Naive thymus-derived CD8-positive, alpha-beta T cell (primary cell): ENCODE results near the gene LMTK3. TPM values are rescaled to one million over a fixed set of nuclear protein-coding genes. Genes with fewer than 3 reads are reported as not detected.
"Not testable (repeated sequence)": the region's sequence is repeated elsewhere in the genome, so short reads cannot be mapped to it uniquely, and the experiment has no call there.

Source experiments
- ATAC-seq, 2 donors: fragments of 150-1000 bp; cut with Tn5 transposase in 1 of 2; sonication (Bioruptor Pico), chemical (Tn5 transposase) in 1 of 2; 1 replicate in 1 of 2; 2 replicates in 1 of 2; pipeline ENCODE4 v1.10.0; 2021; ENCODE audit warnings: mild to moderate bottlenecking in 2 of 2, moderate library complexity in 2 of 2
- POLR2A ChIA-PET: fragments of 350-600 bp; sonication (Branson Sonifier 250); formaldehyde crosslinking; loops from one replicate; lab custom pipeline; 2021; ENCODE audit warnings: antibody characterized with exemption; lab: Charles Lee
- DNase-seq, 10 donors: peaks; one replicate each; pipeline versions ENCODE4 v3.0.0 to v3.0.0-alpha.2; 2020 to 2022
- H3K27ac Mint-ChIP-seq, 10 donors: one replicate each; pipeline ENCODE4 v1.8.0; 2020 to 2022; ENCODE audit warnings: mild to moderate bottlenecking in 10 of 10, mixed read lengths in 10 of 10, moderate library complexity in 4 of 10, inconsistent platforms in 1 of 10
- H3K27me3 Mint-ChIP-seq, 5 donors: one replicate each; pipeline ENCODE4 v1.8.0; 2021 to 2022; ENCODE audit warnings: mixed read lengths in 5 of 5
- H3K36me3 Mint-ChIP-seq, 3 donors: one replicate each; pipeline ENCODE4 v1.8.0; 2020 to 2022; ENCODE audit warnings: mixed read lengths in 3 of 3, mild to moderate bottlenecking in 2 of 3, inconsistent platforms in 1 of 3
- H3K4me1 Mint-ChIP-seq, 4 donors: one replicate each; pipeline ENCODE4 v1.8.0; 2021 to 2022; ENCODE audit warnings: mixed read lengths in 4 of 4
- H3K4me3 Mint-ChIP-seq, 10 donors: one replicate each; pipeline ENCODE4 v1.8.0; 2020 to 2022; ENCODE audit warnings: mild to moderate bottlenecking in 10 of 10, mixed read lengths in 10 of 10, moderate library complexity in 6 of 10, inconsistent platforms in 1 of 10
- H3K9me3 Mint-ChIP-seq, 9 donors: one replicate each; pipeline ENCODE4 v1.8.0; 2020 to 2022; ENCODE audit warnings: mixed read lengths in 9 of 9, mild to moderate bottlenecking in 3 of 9, inconsistent platforms in 1 of 9, moderate library complexity in 1 of 9
- polyA plus RNA-seq, 3 donors: library from polyadenylated mRNA; unstranded; fragments of 300-500 nt; fragmentation: Illumina TruSeq; gene quantifications; one replicate each; pipeline ENCODE4 v1.2.3, GENCODE V29; 2021
- total RNA-seq, 8 experiments: library from RNA in 2 of 8; stranded (reverse) in 2 of 8; gene quantifications; one replicate each; pipeline ENCODE4 v1.2.3 and lab custom pipeline; 2021 to 2026

The LMTK3 gene
- total and polyA plus RNA-seq, 5 experiments from 2014 or later: 0.15 to 21.5 (median 21.4) TPM; not detected in 2

GRCh38 chr19:48530066-48530720 is 18.6 kb upstream of the LMTK3 start:
- POLR2A ChIA-PET: interaction anchor here (0.6 kb wide), 1 partner anchor 72 kb away, joined by 3 read pairs; no protein-coding TSS in a partner anchor
- Mint-ChIP-seq H3K27ac (no peak overlapping the region), H3K27me3 (peaks cover 0 to 7% (median 1%) of the 10 kb centered on the region in 5 donors), H3K9me3 (peaks cover 0 to 42% (median 12%) of the 10 kb centered on the region in 9 donors), H3K4me1 (no peaks in the 10 kb centered on the region), H3K4me3 (no peak overlapping the region), H3K36me3 (peaks cover 0 to 14% (median 10%) of the 10 kb centered on the region in 3 donors)
- DNase-seq (no peak), ATAC-seq (no peak)

DNA sequence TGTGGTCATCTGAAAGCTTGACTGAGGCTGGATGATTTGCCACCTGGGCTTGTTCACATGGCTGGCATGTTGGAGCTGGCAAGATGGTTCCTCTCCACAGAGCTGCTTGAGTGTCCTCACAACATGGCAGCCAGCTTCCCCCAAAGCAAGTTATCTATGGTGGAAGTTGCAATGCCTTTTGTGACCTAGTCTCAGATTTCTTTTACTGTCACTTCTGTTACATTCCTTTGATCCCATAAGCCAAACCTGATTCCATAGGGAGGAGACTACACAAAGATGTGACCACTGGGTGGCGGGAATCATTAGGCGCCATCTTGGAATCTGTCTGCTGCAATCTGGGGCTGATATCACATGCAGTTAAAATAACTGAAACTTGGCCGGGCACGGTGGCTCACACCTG is 17.5 kb upstream of the LMTK3 start:
- POLR2A ChIA-PET: no interaction called here
- peaks cover 0 to 12% (median 3%) of the 10 kb centered on the region in 5 donors for H3K27me3 Mint-ChIP-seq
- H3K36me3 Mint-ChIP-seq: peaks cover 0 to 17% (median 12%) of the 10 kb centered on the region in 3 donors
- no peak for ATAC-seq
- no peak for DNase-seq
- no peak overlapping the region for H3K27ac Mint-ChIP-seq
- peaks cover 0 to 45% (median 14%) of the 10 kb centered on the region in 9 donors for H3K9me3 Mint-ChIP-seq
- H3K4me3 Mint-ChIP-seq: no peak overlapping the region
- no peaks in the 10 kb centered on the region for H3K4me1 Mint-ChIP-seq

DNA sequence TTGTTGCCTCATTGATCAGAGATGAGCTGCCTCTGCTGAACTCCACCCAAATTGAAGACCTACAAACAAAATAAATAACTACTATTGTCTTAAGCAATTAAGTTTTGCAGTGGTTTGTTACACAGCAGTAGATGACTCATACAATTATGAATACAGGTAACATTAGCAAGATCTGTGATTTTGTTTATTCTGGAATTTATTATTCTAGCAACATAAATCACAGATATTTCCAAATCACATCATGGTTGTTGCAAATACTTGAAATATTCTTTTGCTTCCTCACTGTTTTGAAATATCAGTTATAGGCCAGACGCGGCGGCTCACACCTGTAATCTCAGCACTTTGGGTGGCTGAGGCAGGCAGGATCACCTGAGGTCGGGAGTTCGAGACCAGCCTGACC is 13.1 kb upstream of the LMTK3 start:
- POLR2A ChIA-PET: no interaction called here
- no peak for ATAC-seq
- Mint-ChIP-seq H3K36me3 (peaks cover 0 to 19% (median 14%) of the 10 kb centered on the region in 3 donors), H3K4me1 (peaks cover 0 to 2% (median 0%) of the 10 kb centered on the region in 4 donors), H3K27ac (no peak overlapping the region), H3K27me3 (peaks cover 0 to 8% (median 4%) of the 10 kb centered on the region in 5 donors), H3K4me3 (no peak overlapping the region), H3K9me3 (peaks cover 0 to 41% (median 16%) of the 10 kb centered on the region in 9 donors)
- DNase-seq: no peak

DNA sequence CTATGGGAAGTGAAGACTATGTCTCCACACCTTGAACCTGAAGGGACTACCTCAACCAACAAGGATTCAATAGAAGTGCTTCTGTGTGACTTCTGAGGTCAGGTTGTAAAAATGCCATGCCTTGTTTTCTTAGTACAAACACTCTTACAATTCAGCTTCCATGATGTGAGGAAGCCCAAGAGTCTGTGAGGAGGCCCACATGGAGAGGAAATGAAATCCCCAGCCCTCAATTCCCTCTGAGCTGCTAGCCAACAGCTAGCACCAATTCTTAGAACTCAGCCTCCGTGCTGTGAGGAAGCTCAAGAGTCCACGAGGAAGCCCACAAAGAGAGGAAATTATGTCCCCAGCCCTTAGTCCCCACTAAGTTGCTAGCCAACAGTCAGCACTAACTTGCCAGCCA is 12.6 kb upstream of the LMTK3 start:
- peaks cover 0 to 36% (median 16%) of the 10 kb centered on the region in 9 donors for H3K9me3 Mint-ChIP-seq
- H3K4me1 Mint-ChIP-seq: peaks cover 0 to 2% (median 0%) of the 10 kb centered on the region in 4 donors
- H3K27ac Mint-ChIP-seq: no peak overlapping the region
- peaks cover 0 to 8% (median 4%) of the 10 kb centered on the region in 5 donors for H3K27me3 Mint-ChIP-seq
- H3K4me3 Mint-ChIP-seq: no peak overlapping the region
- no peak for DNase-seq
- no peak for ATAC-seq
- POLR2A ChIA-PET: no interaction called here
- peaks cover 0 to 19% (median 14%) of the 10 kb centered on the region in 3 donors for H3K36me3 Mint-ChIP-seq

DNA sequence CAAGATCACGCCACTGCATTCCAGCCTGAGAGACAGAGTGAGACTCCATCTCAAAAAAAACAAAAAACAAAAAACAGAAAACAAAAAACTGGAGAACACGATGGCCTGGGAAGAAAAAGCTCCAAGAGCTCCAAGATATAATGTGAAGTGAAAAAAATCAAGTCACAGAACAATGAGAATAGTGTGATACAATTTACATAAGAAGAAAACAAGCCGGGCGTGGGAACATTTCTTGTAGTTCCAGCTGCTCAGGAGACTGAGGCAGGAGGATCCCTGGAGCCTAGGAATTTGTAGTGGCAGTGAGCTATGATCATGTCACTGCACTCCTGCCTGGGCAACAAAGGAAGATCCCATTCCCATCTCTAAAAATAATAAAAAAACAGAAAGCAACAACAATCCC is 8.5 kb upstream of the LMTK3 start:
- Mint-ChIP-seq H3K36me3 (peaks cover 0 to 5% (median 4%) of the 10 kb centered on the region in 3 donors), H3K9me3 (peaks cover 0 to 9% (median 4%) of the 10 kb centered on the region in 9 donors), H3K27me3 (peaks cover 0 to 8% (median 4%) of the 10 kb centered on the region in 5 donors), H3K4me3 (no peak overlapping the region), H3K4me1 (peaks cover 0 to 2% (median under 1%) of the 10 kb centered on the region in 4 donors), H3K27ac (no peak overlapping the region)
- POLR2A ChIA-PET: interaction anchor here (0.6 kb wide), 1 partner anchor 75 kb away, joined by 3 read pairs; no protein-coding TSS in a partner anchor
- DNase-seq (no peak), ATAC-seq (no peak)

- H3K27me3 Mint-ChIP-seq, H3K36me3 Mint-ChIP-seq, ATAC-seq, H3K27ac Mint-ChIP-seq, H3K4me1 Mint-ChIP-seq, H3K4me3 Mint-ChIP-seq, DNase-seq, H3K9me3 Mint-ChIP-seq: not testable (repeated sequence)
- POLR2A ChIA-PET: interaction anchor here (0.7 kb wide), 1 partner anchor 44 kb away, joined by 4 read pairs; no protein-coding TSS in a partner anchor
Observed at GRCh38 chr19:48519426-48519825, 7.8 kb upstream of the LMTK3 start.

DNA sequence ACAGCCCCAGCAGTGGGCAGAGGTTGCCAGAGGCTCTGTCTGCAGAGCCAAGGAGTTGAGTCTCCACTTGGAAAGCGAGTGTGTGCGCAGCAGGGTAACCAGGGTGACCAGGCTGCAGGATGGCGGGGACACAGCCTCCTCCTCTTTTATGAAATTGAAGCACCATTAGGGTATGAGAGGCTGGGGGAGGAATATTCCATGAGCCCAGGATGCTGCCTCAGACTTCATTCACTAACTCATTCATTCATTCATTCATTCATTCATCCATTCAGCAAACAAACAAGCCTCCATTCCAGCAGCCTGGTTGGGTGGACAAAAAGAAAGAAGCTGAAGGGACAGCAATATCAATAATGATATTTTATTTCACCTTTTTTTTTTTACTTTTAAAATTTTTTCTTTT is 6.6 kb upstream of the LMTK3 start:
- Mint-ChIP-seq H3K4me3 (no peak overlapping the region), H3K4me1 (peaks cover 2 to 7% (median 4%) of the 10 kb centered on the region in 4 donors), H3K36me3 (no peaks in the 10 kb centered on the region), H3K27me3 (no peaks in the 10 kb centered on the region), H3K27ac (no peak overlapping the region), H3K9me3 (no peaks in the 10 kb centered on the region)
- POLR2A ChIA-PET: interaction anchor here (0.7 kb wide), 1 partner anchor 49 kb away, joined by 3 read pairs; no protein-coding TSS in a partner anchor
- DNase-seq (no peak), ATAC-seq (no peak)

DNA sequence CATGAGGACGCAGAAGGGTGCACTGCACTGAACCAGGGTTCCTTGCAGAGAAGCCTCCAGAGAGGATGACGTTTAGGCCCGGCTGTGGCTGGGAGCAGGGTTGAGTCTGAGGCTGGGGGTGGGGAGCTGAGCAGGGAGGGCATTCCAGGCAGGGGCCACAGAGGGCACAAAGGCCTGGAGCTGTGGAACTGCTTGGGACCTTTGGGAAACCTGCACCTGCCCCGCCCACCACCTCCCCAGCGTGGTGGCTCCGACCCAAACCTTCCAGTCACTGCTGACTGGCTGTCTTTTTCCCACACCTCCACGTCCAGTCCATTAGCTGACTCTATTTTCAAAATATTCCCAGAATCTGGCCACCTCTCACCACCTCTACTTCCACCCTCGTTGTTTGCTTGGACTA is 4.9 kb upstream of the LMTK3 start:
- POLR2A ChIA-PET: no interaction called here
- peaks cover 2 to 7% (median 4%) of the 10 kb centered on the region in 4 donors for H3K4me1 Mint-ChIP-seq
- H3K4me3 Mint-ChIP-seq: peak overlapping the region in 1 of 10 donors; percentile 11
- peak overlapping the region in 3 of 10 donors; percentile 23 to 37 (median 27) for H3K27ac Mint-ChIP-seq
- DNase-seq: no peak
- no peaks in the 10 kb centered on the region for H3K9me3 Mint-ChIP-seq
- H3K27me3 Mint-ChIP-seq: no peaks in the 10 kb centered on the region
- ATAC-seq: no peak
- H3K36me3 Mint-ChIP-seq: no peaks in the 10 kb centered on the region

GRCh38 chr19:48514123-48514458 is 2.5 kb upstream of the LMTK3 start:
- no peak for ATAC-seq
- no peak for DNase-seq
- H3K27ac Mint-ChIP-seq: peak overlapping the region in 2 of 10 donors; percentile 61 to 76
- H3K9me3 Mint-ChIP-seq: no peaks in the 10 kb centered on the region
- POLR2A ChIA-PET: interaction anchor here (0.7 to 2.4 kb wide), 6 partner anchors 12 to 1226 kb away, joined by 3 to 9 read pairs (median 4); partner anchors contain the start of genes DBP, RPL18 and SPHK2
- no peak overlapping the region for H3K4me3 Mint-ChIP-seq
- H3K4me1 Mint-ChIP-seq: peaks cover 10 to 21% (median 15%) of the 10 kb centered on the region in 4 donors
- no peaks in the 10 kb centered on the region for H3K27me3 Mint-ChIP-seq
- peaks cover 0 to 2% (median 0%) of the 10 kb centered on the region in 3 donors for H3K36me3 Mint-ChIP-seq

DNA sequence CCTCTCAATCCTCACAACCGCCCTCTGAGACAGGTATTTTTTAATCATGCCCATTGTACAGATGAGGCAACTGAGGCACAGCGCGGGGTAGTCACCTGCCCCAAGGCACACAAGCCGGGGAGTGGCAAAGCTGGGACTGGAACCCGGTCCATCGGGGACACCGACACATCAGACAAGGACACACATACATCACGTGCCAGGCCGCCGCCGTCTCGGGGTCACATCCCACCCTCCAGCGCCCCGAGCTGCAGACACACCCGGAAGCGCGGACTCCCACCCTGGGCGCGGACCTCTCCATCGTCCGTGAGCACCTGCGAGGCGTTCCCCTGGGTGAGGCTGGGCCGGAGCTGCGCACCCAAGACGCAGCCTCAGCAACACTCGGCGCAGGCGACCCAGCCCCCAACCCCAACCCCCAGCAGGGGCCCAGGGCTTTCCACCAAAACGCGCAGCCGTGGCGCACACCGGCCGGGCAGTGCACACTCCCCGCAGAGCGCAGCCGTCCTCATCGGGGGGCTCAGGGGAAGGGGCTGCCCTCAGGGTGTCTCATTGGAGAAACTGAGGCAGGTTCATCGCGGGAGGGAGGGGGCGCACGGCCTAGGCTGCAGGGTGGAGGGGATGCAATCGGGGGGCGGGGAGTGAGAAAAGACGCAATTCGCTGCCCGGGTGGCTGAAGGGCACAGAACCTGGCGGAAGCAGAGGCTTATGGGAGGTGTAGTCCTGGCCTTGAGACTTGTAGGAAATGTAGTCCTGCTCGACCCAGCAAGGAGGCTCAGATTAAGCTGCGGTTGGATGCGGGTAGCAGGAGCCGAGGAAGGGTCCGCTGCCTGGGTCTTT is 1.9 kb upstream of the LMTK3 start:
- H3K9me3 Mint-ChIP-seq: no peaks in the 10 kb centered on the region

GRCh38 chr19:48512504-48513288 is 1.1 kb upstream of the LMTK3 start:
- no peak overlapping the region for H3K4me3 Mint-ChIP-seq
- peaks cover 0 to 9% (median 2%) of the 10 kb centered on the region in 3 donors for H3K36me3 Mint-ChIP-seq
- DNase-seq (peak in 2 of 10 donors; percentile 22 to 26), ATAC-seq (no peak)
- POLR2A ChIA-PET: interaction anchor here (0.7 to 2.4 kb wide), 8 partner anchors 10 to 125 kb away, joined by 3 to 12 read pairs (median 6); partner anchors contain the start of genes DBP, RPL18 and SPHK2
- no peaks in the 10 kb centered on the region for H3K9me3 Mint-ChIP-seq
- H3K4me1 Mint-ChIP-seq: peaks cover 10 to 21% (median 15%) of the 10 kb centered on the region in 4 donors
- no peak overlapping the region for H3K27ac Mint-ChIP-seq
- no peaks in the 10 kb centered on the region for H3K27me3 Mint-ChIP-seq

More for the DNA sequence above, 1.9 kb upstream of the LMTK3 start:
- no peaks in the 10 kb centered on the region for H3K27me3 Mint-ChIP-seq
- no peak overlapping the region for H3K4me3 Mint-ChIP-seq
- peaks cover 10 to 21% (median 15%) of the 10 kb centered on the region in 4 donors for H3K4me1 Mint-ChIP-seq
- peak; percentile 56 to 89 (median 72) for DNase-seq
- POLR2A ChIA-PET: interaction anchor here (0.7 to 2.4 kb wide), 9 partner anchors 11 to 1227 kb away, joined by 3 to 12 read pairs (median 5); partner anchors contain the start of genes DBP, RPL18 and SPHK2
- peaks cover 0 to 2% (median 1%) of the 10 kb centered on the region in 3 donors for H3K36me3 Mint-ChIP-seq
- H3K27ac Mint-ChIP-seq: peak overlapping the region in 2 of 10 donors; percentile 61 to 76
- peak; percentile 65 to 70 for ATAC-seq
